HCT116 (cell line): ENCODE results near the gene TGM6. TPM values are rescaled to one million over a fixed set of nuclear protein-coding genes. Genes with fewer than 3 reads are reported as not detected.

ENCODE experiments used
- ATAC-seq: fragments of 200-7000 bp; cut with Tn5 transposase; 2 replicates; pipeline ENCODE4 v1.9.1; 2020; ENCODE audit warnings: mild to moderate bottlenecking, moderate library complexity
- BruUV-seq: library from RNA; stranded (reverse); fragments of 400-500 nt; replicated peaks from 2 replicates; lab custom pipeline; 2021; lab: Mats Ljungman, UMichigan
- CTCF ChIA-PET: fragments of 300-600 bp; sonication (Branson Sonifier 250); formaldehyde crosslinking; loops from one replicate; lab custom pipeline; 2021; ENCODE audit warnings: antibody characterized with exemption; lab: Charles Lee
- POLR2A ChIA-PET: fragments of 300-600, 350-600 bp; sonication (Branson Sonifier 250); formaldehyde crosslinking; loops from one replicate; lab custom pipeline; 2021; ENCODE audit warnings: antibody characterized with exemption; lab: Charles Lee
- RAD21 ChIA-PET, 2 experiments: fragments of 300-600 bp; sonication (Branson Sonifier 250); formaldehyde crosslinking; loops; one replicate each; lab custom pipeline; 2023; ENCODE audit warnings: low total read pairs in 2 of 2; ENCODE audit not compliant: uncharacterized antibody in 2 of 2, unreplicated experiment in 2 of 2, low non-redundant PET in 1 of 2; lab: Charles Lee
- DNase-seq: peaks from one replicate; pipeline ENCODE4 v3.0.0-alpha.2; 2010; ENCODE audit warnings: low read depth, low spot score
- H2AFZ ChIP-seq: fragments of 200-600 bp; shearing (Covaris generic), sonication (generic); 2 replicates; pipeline ENCODE4 v1.6.1; 2017; ENCODE audit warnings: low read depth, mixed run types, mixed read lengths, antibody characterized with exemption, low read length; ENCODE audit not compliant: poor library complexity, severe bottlenecking
- H3K27ac ChIP-seq: 2 replicates; pipeline ENCODE4 v1.5.1; 2012; ENCODE audit warnings: low read depth, low read length
- H3K27me3 ChIP-seq: fragments of 200-600 bp; sonication (generic); 2 replicates; pipeline ENCODE4 v1.6.1; 2016; ENCODE audit warnings: mixed run types, low read length, mixed read lengths; ENCODE audit not compliant: insufficient read depth
- H3K36me3 ChIP-seq, 2 experiments: fragments of 200-500 bp in 1 of 2; fragments of 200-600 bp in 1 of 2; sonication (Bioruptor generic) in 1 of 2; sonication (generic) in 1 of 2; 2 replicates each; pipeline versions ENCODE4 v1.5.1 to v1.6.1; 2014 to 2016; ENCODE audit warnings: low read length in 2 of 2, inconsistent platforms in 1 of 2, mixed read lengths in 1 of 2, mixed run types in 1 of 2; ENCODE audit not compliant: insufficient read depth in 2 of 2, control insufficient read depth in 1 of 2
- H3K4me1 ChIP-seq, 2 experiments: fragments of 200-600 bp in 1 of 2; sonication (generic) in 1 of 2; 2 replicates each; pipeline versions ENCODE4 v1.5.1 to v1.6.1; 2012 to 2017; ENCODE audit warnings: low read length in 2 of 2, inconsistent platforms in 1 of 2, mild to moderate bottlenecking in 1 of 2, mixed read lengths in 1 of 2, mixed run types in 1 of 2, moderate library complexity in 1 of 2; ENCODE audit not compliant: insufficient read depth in 2 of 2, control insufficient read depth in 1 of 2
- H3K4me2 ChIP-seq: fragments of 200-600 bp; sonication (generic); 2 replicates; pipeline ENCODE4 v1.6.1; 2017; ENCODE audit warnings: mixed run types, low read length, mixed read lengths
- H3K4me3 ChIP-seq, 2 experiments: fragments of 200-600 bp in 1 of 2; sonication (generic) in 1 of 2; replicated peaks in 1 of 2; 2 replicates each; pipeline ENCODE4 v1.5.1; 2011 to 2016; ENCODE audit warnings: low read length in 2 of 2, control low read depth in 1 of 2, low read depth in 1 of 2, mild to moderate bottlenecking in 1 of 2, mixed read lengths in 1 of 2, mixed run types in 1 of 2
- H3K79me2 ChIP-seq: fragments of 200-600 bp; sonication (generic); 2 replicates; pipeline ENCODE4 v1.6.1; 2017; ENCODE audit warnings: mild to moderate bottlenecking, mixed run types, low read length, moderate library complexity, mixed read lengths; ENCODE audit not compliant: insufficient read depth
- H3K9ac ChIP-seq: fragments of 200-600 bp; sonication (generic); 2 replicates; pipeline ENCODE4 v1.6.1; 2016; ENCODE audit warnings: low read length, mixed read lengths
- H3K9me2 ChIP-seq: fragments of 200-600 bp; sonication (generic), shearing (Covaris generic); 2 replicates; pipeline ENCODE4 v1.6.1; 2017; ENCODE audit warnings: mixed run types, mild to moderate bottlenecking, moderate library complexity; ENCODE audit not compliant: insufficient read depth
- H3K9me3 ChIP-seq, 2 experiments: fragments of 200-500 bp in 1 of 2; fragments of 200-600 bp in 1 of 2; sonication (Bioruptor generic) in 1 of 2; sonication (generic) in 1 of 2; 2 replicates each; pipeline ENCODE4 v1.6.1; 2014 to 2017; ENCODE audit warnings: low read length in 2 of 2, mixed read lengths in 2 of 2, inconsistent platforms in 1 of 2, low read depth in 1 of 2, mild to moderate bottlenecking in 1 of 2, mixed run types in 1 of 2, moderate library complexity in 1 of 2; ENCODE audit not compliant: control insufficient read depth in 1 of 2, insufficient read depth in 1 of 2
- H4K20me1 ChIP-seq: fragments of 200-600 bp; sonication (generic), shearing (Covaris generic); 2 replicates; pipeline ENCODE4 v1.6.1; 2017; ENCODE audit warnings: mixed run types, mild to moderate bottlenecking, moderate library complexity; ENCODE audit not compliant: insufficient read depth
- CEBPB ChIP-seq: IDR thresholded peaks from 2 replicates; pipeline ENCODE4 v1.6.1; 2012; ENCODE audit warnings: low read depth
- ELF1 ChIP-seq: IDR thresholded peaks from 2 replicates; pipeline ENCODE4 v1.6.1; 2012; ENCODE audit warnings: low read depth, borderline replicate concordance
- FOSL1 ChIP-seq: IDR thresholded peaks from 2 replicates; pipeline ENCODE4 v1.6.1; 2012; ENCODE audit warnings: low read depth
- POLR2A ChIP-seq: IDR thresholded peaks from 2 replicates; pipeline ENCODE4 v1.7.0; 2011; ENCODE audit warnings: borderline replicate concordance; ENCODE audit not compliant: insufficient read depth, insufficient read length; ENCODE audit errors: extremely low read depth
- POLR2AphosphoS5 ChIP-seq: IDR thresholded peaks from 2 replicates; pipeline ENCODE4 v1.6.1; 2011; ENCODE audit warnings: mild to moderate bottlenecking, low read depth, low read length, moderate library complexity
- RAD21 ChIP-seq: IDR thresholded peaks from 2 replicates; pipeline ENCODE4 v1.6.1; 2012; ENCODE audit warnings: low read depth, mild to moderate bottlenecking
- REST ChIP-seq: IDR thresholded peaks from 2 replicates; pipeline ENCODE4 v1.6.1; 2012; ENCODE audit warnings: low read depth
- SP1 ChIP-seq: IDR thresholded peaks from 2 replicates; pipeline ENCODE4 v1.6.1; 2012; ENCODE audit warnings: low read depth
- SRF ChIP-seq: IDR thresholded peaks from 2 replicates; pipeline ENCODE4 v1.6.1; 2012; ENCODE audit warnings: low read depth
- intact Hi-C: fragments of 100-400 bp; cut with micrococcal nuclease; formaldehyde crosslinking; loops from 2 replicates; pipeline ENCODE4 v1.10.0; 2022
- total RNA-seq: library from RNA; stranded (reverse); gene quantifications from one replicate; pipeline ENCODE4 v1.2.1, GENCODE V29; 2021; ENCODE audit not compliant: unreplicated experiment
- TF ChIP-seq, protein P1 (sequence below): IDR thresholded peaks from 2 replicates; pipeline ENCODE4 v1.6.1; 2012
- TF ChIP-seq, protein P2 (sequence below): IDR thresholded peaks from 2 replicates; pipeline ENCODE4 v1.6.1; 2012
- TF ChIP-seq, protein P3 (sequence below), 3 experiments: fragments of 200-600 bp in 1 of 3; sonication (generic) in 1 of 3; IDR thresholded peaks in 2 of 3; conservative IDR thresholded peaks in 1 of 3; 2 replicates each; pipeline ENCODE4 v1.5.1; 2012 to 2017; ENCODE audit warnings: low read depth in 2 of 3, low read length in 2 of 3, antibody characterized with exemption in 1 of 3, borderline replicate concordance in 1 of 3, control low read depth in 1 of 3, mild to moderate bottlenecking in 1 of 3, mixed read lengths in 1 of 3, mixed run types in 1 of 3, moderate library complexity in 1 of 3; ENCODE audit not compliant: insufficient read depth in 1 of 3

Gene TGM6
- total RNA-seq, 1 experiment from 2014 or later = not detected

GRCh38 chr20:2387180-2387577, 6.5 kb downstream of the TGM6 start:
- H3K4me2 ChIP-seq = peak overlapping the region; percentile 54
- H3K4me1 ChIP-seq = peaks cover 0 to 8% of the 10 kb centered on the region in 2 experiments; a peak in 2 of 4 replicates
- H3K9me3 ChIP-seq = no peaks in the 10 kb centered on the region; a peak in 1 of 4 replicates
- H3K36me3 ChIP-seq = no peaks in the 10 kb centered on the region
- CTCF ChIA-PET = interaction anchor here (0.8 to 2.6 kb wide), 14 partner anchors 8 to 287 kb away, joined by 3 to 20 read pairs (median 4); no protein-coding TSS in a partner anchor
- RAD21 ChIA-PET = interaction anchor here (0.5 to 0.9 kb wide), 2 partner anchors 19 to 65 kb away, joined by 3 to 5 read pairs; no protein-coding TSS in a partner anchor
- no peak overlapping the region for H3K9ac ChIP-seq
- H3K79me2 ChIP-seq = no peaks in the 10 kb centered on the region
- POLR2A ChIA-PET = interaction anchor here (0.8 to 1.2 kb wide), 2 partner anchors 179 to 266 kb away, joined by 3 to 4 read pairs; no protein-coding TSS in a partner anchor
- H3K27me3 ChIP-seq = no peaks in the 10 kb centered on the region
- BruUV-seq = no TSS peak
- no peak overlapping the region for H3K27ac ChIP-seq
- intact Hi-C loops = no loop called here
- H2AFZ ChIP-seq = no peak overlapping the region
- H4K20me1 ChIP-seq = no peaks in the 10 kb centered on the region
- ATAC-seq (peak; percentile 93), DNase-seq (peak; percentile 39)
- H3K9me2 ChIP-seq = no peaks in the 10 kb centered on the region
- TF ChIP-seq POLR2AphosphoS5 (no peak), CEBPB (no peak), FOSL1 (no peak), POLR2A (no peak), ELF1 (no peak), REST (no peak), SP1 (no peak), RAD21 (peak; percentile 49), SRF (no peak)
- TF ChIP-seq, protein P1, sequence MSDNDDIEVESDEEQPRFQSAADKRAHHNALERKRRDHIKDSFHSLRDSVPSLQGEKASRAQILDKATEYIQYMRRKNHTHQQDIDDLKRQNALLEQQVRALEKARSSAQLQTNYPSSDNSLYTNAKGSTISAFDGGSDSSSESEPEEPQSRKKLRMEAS = no peak
- TF ChIP-seq, protein P2, sequence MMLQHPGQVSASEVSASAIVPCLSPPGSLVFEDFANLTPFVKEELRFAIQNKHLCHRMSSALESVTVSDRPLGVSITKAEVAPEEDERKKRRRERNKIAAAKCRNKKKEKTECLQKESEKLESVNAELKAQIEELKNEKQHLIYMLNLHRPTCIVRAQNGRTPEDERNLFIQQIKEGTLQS = no peak
- TF ChIP-seq, protein P3, sequence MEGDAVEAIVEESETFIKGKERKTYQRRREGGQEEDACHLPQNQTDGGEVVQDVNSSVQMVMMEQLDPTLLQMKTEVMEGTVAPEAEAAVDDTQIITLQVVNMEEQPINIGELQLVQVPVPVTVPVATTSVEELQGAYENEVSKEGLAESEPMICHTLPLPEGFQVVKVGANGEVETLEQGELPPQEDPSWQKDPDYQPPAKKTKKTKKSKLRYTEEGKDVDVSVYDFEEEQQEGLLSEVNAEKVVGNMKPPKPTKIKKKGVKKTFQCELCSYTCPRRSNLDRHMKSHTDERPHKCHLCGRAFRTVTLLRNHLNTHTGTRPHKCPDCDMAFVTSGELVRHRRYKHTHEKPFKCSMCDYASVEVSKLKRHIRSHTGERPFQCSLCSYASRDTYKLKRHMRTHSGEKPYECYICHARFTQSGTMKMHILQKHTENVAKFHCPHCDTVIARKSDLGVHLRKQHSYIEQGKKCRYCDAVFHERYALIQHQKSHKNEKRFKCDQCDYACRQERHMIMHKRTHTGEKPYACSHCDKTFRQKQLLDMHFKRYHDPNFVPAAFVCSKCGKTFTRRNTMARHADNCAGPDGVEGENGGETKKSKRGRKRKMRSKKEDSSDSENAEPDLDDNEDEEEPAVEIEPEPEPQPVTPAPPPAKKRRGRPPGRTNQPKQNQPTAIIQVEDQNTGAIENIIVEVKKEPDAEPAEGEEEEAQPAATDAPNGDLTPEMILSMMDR (IDR thresholded peaks at IDR 0.05 in 2 of 3, conservative IDR thresholded peaks at IDR 0.05 in 1 of 3; ENCODE audit: borderline replicate concordance in 1 of 3, insufficient read depth in 1 of 3, low read depth in 2 of 3, low read length in 2 of 3) = peak; percentile 52 to 81 (median 80); a peak in 5 of 6 replicates
- no peak overlapping the region for H3K4me3 ChIP-seq
